HG03432 (cell line): ENCODE data around the gene TMC6.
A peak's percentile ranks its signal among the peaks of the same experiment; 100 is the strongest.
"Not testable (repeated sequence)": the region's sequence is repeated elsewhere in the genome, so short reads cannot be mapped to it uniquely, and the experiment has no call there.

ENCODE experiments used
- ATAC-seq: cut with Tn5 transposase; IDR thresholded peaks from one replicate; pipeline ENCODE4 v1.9.1; 2021; ENCODE audit warnings: mild to moderate bottlenecking, moderate library complexity; ENCODE audit not compliant: unreplicated experiment

Gene TMC6

DNA sequence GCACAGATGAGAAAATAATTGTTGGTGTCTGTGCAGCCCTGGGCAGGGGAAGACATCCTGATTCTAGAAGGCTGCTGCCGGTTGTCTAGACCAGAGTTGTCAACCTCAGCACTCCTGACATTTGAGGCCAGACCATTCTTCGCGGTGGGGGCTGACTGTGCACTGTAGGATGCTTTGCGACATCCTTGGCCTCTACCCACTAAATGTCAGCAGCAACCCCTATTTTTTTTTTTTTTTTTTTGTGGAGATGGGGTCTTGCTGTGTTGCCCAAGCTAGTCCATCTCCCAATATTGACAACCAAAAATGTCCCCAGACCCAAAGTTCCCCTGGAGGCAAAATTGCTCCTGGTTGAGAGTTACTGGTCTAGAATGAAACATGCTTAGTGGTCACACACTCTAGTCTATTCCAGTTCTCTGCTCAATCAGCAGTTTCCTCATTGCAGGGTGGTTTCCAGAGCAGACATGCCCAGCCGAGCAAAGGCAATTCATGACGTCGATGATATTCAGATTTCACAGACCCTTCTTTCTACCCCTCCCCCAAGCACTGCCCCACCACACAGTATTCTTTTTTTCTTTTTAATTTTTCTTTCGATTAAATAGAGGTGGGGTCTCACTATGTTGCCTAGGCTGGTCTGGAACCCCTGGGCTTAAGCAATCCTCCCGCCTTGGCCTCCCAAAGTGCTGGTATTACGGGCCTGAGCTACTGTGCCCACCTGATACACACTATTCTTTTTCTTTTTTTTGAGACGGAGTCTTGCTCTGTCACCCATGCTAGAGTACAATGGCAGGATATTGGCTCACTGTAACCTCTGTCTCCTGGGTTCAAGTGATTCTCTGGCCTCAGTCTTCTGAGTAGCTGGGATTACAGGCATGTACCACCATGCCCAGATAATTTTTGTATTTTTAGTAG, 26.6 kb upstream of the TMC6 start:
- ATAC-seq: peak; percentile 50

DNA sequence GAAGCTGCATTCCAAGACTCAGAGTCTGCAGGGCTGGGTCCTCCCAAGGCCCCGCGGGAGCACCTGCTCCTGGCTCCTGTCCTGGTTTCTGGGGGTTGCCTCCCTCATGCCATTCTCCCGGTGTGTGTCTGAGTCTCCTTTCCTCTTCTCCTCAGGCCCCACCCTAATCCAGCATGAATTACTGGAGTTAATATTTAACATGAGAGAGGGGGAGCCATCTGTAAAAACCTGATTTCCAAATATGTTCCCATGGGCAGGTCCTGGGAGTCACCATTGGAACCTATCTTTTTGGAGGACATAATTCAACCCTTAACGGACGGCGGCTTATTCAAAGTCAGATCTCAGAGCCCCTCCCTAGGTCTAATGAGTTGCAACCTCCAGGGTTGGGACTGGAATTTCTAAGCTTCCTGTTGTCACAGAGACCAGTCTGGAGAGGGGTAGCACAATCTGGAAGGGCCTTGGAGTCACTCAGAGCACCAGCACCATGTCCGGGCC, 23.0 kb upstream of the TMC6 start:
- ATAC-seq: no peak

DNA sequence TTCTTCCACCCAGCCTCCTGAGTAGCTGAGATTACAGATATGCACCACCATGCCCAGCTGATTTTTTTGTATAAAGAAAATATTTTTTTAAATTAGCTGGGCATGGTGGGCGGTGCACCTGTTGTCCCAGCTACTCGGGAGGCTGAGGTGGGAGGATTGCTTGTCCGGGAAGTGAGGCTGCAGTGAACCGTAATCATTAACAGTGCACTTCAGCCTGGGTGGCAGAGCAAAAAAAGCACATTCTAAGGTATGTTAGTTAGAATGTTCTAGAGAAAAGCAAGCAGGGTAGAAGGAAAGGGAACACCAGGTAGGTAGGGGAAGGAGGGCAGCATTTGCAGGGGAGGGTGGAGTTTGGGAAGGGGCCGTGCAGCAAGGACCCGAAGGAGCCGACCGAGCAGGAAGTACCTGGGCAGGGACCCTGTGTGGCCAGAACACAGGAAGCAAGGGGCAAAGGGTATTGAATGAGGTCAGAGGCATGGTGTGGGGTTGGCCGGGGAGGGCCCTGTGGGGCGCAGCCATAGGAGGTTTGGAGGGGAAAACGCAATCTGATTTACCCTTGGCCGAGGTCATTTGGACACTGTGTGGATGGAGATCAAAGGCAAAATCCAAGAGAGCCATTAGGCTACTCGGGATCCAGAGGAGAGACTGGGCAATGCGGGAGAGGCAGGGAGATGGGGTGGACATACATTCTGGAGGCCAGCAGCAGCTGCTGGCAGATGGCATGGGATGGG, 19.9 kb upstream of the TMC6 start:
- no peak for ATAC-seq

- peak; percentile 42 for ATAC-seq
These were observed 18.9 kb upstream of the TMC6 start for GRCh38 chr17:78147315-78147998.

DNA sequence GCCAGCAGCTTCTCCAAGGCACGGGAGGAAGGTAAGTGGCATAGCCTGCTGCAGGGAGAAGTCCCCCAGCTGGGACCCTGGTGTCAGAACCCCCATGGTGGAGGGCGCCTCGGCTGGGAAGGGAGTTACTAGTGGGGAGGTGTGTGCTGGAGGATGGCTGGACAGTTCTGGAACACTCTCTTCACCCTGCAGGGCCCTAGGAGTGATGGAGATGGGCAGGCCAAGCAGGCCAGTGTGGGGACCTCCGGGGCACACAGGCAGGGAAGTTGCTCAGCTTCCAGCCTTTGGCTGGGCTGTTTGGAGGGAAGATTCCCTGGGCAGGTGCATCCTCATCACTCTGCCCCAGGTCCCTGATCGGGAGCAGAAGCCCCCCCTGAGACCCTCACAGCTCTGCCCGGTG, 18.3 kb upstream of the TMC6 start:
- ATAC-seq: no peak

- no peak for ATAC-seq
These were observed 17.9 kb upstream of the TMC6 start for GRCh38 chr17:78146471-78146869.

- no peak for ATAC-seq
These were observed 16.4 kb upstream of the TMC6 start for GRCh38 chr17:78144736-78145641.

DNA sequence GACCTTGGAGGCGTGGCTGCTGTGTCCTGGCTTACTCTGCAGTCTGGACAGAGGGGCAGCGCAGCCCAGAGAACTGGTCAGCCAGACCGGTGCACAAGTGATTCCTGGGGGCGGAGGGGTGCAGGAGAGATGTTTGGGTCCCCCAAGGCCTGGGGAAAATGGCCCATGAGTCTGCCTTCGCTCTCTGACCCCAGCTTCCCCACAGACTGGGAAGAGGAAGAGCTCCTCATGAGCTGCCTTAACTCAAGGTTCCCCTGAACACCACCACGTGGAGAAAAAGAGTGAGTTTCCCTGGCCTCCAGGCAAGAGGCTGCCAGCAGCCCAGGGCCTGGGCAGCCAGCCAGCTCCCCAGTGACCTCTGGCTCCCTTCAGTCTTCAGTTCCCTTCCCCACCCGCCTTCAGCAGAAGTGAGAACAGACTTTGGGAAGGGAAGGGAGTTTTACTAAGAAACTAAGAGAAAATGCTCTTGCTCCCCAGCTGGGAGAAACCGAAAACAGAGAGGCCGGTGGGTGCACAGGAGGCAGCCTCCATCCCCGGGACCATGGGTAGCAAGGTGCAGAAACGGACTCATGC, 15.7 kb upstream of the TMC6 start:
- ATAC-seq: no peak

DNA sequence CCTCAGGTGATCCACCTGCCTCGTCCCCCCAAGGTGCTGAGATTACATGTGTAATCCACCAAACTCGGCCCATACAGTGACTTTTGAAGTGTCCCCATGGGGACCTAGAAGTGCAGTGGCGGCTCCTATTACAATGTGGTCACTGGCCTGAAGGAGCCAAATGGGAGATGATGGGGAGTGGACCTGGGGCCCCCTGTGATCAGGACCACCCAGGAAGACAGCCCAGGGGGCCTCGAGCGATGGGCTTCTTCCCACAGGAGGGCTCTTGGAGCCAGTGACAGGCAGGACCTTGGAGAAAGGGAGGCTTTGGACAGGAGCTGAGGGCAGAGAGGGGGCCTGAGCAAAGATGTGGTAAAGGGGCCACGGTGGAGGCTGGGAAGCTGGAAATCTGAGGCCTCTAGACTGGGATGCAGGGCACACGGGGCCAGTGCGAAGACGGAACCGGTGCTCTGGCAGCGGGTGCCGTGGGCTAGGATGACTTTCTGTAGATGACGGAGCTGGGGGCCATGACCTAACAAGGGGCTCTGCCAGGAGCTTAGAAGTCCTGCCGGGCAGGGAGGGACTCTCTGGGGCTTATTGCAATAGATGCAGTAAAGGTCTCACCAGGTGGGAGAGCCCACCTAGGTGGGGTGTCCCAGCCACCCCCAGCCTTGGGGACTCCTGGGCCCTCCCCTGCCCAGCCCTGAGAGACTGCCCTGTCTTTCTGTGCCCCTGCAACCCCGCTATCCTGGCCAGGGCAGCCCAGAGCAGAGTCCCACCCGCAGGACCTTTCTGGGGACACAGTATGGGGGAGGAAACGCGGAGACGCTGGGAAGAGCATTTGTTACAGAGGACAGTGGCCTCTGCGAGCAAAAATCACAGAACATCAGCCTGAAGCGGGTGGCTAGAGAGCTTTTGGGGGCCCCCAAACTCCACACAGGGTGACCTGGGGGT, 14.9 kb upstream of the TMC6 start:
- ATAC-seq: no peak

DNA sequence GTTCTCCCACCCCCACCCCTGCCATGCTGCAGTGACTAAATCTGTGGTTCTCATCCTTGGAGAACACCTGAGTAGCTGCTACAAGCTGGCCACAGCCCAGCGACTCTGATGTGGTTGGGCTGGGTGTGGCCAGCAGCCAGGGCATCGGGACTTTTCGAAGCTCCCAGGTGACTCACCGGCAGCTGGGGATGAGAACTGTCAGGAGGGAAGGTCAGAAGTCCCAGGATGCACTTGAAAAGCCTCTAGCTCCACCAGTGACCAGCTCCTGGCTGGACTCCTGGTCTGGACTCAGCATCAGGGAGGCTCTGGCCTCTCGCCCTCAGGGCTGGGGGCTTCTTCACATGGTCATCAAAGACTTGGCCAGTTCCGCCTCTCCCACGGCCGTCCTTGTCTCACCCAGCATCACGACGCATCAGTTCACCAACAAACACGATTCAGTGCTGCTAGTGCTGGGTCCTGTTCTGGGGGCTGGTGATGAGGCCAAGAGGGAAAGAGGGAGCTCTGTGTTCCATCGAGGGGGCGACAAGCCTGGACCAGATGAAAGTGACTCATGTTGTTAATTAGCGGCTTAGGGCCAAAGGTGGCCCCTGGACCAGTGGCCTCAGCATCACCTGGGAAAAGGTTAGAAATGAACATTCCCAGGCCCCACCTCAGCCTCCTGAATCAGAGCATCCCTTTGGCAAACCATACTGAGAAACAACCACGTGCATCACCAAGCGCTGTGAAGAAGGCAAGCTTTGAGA, 13.7 kb upstream of the TMC6 start:
- no peak for ATAC-seq

GRCh38 chr17:78141437-78142118, 13.0 kb upstream of the TMC6 start:
- ATAC-seq: no peak

DNA sequence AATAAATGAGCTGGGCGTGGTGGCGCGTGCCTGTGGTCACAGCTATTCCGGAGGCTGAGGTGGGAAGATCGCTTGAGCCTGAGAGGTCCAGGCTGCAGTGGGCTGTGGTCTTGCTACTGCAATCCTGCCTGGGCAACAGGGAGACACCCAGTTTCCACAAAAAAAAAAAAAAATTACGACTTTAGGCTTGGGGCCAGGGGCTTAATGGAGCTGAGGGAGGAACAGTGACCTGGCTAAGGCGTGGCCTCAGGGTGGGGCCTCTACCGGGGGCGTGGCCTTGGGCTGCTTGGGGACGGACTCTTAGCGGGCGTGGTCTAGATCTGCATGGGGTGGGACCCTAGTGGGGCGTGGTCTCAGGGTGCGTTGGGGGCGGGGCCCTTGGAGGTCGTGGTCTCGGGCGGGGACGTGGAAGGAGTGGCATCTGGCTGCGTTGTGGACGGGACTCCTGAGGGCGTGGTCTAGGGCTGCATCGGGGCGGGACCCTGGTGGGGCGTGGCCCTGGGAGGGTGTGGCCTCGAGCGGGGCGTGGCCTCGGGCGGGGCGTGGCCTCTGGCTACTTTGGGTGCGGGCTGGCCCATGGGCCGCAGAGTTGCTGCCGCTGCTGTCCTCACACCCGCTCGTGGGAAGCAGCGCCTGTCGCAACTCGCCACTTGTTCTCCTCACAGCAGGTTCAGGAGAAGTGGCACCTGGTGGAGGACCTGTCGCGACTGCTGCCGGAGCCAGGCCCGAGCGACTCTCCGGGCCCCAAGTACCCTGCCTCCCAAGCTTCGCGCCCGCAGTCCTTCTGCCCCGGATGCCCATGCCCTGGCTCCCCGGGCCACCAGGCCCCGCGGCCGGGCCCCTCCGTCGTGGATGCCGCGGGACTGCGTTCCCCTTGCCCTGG, 11.9 kb upstream of the TMC6 start:
- ATAC-seq: peak; percentile 74

- not testable (repeated sequence) for ATAC-seq
These were observed 11.3 kb upstream of the TMC6 start for GRCh38 chr17:78139861-78140168.

GRCh38 chr17:78138204-78139060, 9.9 kb upstream of the TMC6 start:
- ATAC-seq: no peak

DNA sequence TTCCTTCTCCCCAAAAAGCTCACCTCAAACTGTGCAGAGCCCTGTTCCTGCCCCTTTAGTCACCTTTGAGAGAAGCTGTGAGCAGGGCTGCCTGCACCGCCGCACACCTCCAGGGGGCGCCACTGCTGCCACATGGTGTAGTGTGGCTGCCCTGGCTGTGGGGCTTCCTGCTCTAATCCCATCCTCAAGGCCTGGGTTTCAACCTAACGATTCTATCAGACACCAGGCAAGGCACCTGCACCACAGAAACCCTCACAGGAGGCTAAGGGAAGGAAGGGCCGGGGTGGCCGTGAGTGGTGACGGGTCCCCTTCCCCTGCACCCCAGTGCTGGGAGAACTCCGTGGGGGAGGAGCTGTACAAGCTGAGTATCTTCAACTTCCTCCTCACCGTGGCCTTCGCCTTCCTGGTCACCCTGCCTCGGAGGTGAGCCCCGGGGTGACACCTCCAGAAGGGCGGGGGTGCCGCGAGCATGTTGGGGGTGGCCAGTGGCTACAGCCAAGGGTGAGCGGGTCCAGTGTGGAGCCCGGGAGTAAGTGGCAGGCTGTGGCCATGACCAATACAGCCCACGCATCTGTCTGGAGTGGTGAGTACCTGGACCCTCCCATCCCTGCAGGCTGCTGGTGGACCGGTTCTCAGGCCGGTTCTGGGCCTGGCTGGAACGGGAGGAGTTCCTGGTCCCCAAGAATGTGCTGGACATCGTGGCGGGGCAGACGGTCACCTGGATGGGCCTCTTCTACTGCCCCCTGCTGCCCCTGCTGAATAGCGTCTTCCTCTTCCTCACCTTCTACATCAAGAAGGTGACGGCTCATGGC, 9.0 kb upstream of the TMC6 start:
- no peak for ATAC-seq
